Suprapubic skin (tissue), 3 donors: ENCODE measurements around the gene SLC37A4.

Source experiments
- POLR2A ChIP-seq, 2 donors: fragments of 450-650 bp; IDR thresholded peaks; one replicate each; pipeline ENCODE4 v1.6.1; 2017; ENCODE audit warnings: antibody characterized with exemption in 2 of 2, mild to moderate bottlenecking in 2 of 2, moderate library complexity in 2 of 2
- TF ChIP-seq, protein P1 (sequence below), 2 donors: fragments of 200-600 bp in 1 of 2; fragments of 450-650 bp in 1 of 2; sonication (generic) in 1 of 2; IDR thresholded peaks; one replicate each; pipeline ENCODE4 v1.5.1; 2016 to 2019; ENCODE audit warnings: antibody characterized with exemption in 2 of 2, mild to moderate bottlenecking in 1 of 2, moderate library complexity in 1 of 2

DNA sequence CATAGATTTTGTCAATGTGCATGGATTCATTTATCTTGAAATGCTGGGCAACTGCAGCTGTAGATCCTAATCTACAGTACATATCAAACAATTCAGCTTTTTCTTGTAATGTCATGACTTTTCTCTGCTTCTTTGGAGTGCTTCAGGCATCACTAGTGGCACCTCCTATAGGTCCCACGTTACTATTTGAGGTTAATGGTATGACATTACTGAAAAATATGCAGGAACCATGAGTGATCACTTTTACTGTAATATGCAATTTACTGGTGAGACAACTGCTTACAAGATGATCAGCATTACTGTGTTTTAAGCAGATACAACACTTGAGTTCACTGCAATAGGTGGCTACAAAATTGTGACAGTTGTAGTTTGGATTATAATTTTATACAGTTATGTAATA lies 29.8 kb downstream of the SLC37A4 start:
- TF ChIP-seq, protein P1, sequence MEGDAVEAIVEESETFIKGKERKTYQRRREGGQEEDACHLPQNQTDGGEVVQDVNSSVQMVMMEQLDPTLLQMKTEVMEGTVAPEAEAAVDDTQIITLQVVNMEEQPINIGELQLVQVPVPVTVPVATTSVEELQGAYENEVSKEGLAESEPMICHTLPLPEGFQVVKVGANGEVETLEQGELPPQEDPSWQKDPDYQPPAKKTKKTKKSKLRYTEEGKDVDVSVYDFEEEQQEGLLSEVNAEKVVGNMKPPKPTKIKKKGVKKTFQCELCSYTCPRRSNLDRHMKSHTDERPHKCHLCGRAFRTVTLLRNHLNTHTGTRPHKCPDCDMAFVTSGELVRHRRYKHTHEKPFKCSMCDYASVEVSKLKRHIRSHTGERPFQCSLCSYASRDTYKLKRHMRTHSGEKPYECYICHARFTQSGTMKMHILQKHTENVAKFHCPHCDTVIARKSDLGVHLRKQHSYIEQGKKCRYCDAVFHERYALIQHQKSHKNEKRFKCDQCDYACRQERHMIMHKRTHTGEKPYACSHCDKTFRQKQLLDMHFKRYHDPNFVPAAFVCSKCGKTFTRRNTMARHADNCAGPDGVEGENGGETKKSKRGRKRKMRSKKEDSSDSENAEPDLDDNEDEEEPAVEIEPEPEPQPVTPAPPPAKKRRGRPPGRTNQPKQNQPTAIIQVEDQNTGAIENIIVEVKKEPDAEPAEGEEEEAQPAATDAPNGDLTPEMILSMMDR (IDR thresholded peaks at IDR 0.05): no peak
- TF ChIP-seq POLR2A (IDR thresholded peaks at IDR 0.05): no peak
